ENCODE measurements around the gene EPAS1. TPM values are rescaled to one million over a fixed set of nuclear protein-coding genes. Genes with fewer than 3 reads are reported as not detected.

Gene EPAS1
- total RNA-seq, 1 donor from 2014 or later: 0.47 TPM

DNA sequence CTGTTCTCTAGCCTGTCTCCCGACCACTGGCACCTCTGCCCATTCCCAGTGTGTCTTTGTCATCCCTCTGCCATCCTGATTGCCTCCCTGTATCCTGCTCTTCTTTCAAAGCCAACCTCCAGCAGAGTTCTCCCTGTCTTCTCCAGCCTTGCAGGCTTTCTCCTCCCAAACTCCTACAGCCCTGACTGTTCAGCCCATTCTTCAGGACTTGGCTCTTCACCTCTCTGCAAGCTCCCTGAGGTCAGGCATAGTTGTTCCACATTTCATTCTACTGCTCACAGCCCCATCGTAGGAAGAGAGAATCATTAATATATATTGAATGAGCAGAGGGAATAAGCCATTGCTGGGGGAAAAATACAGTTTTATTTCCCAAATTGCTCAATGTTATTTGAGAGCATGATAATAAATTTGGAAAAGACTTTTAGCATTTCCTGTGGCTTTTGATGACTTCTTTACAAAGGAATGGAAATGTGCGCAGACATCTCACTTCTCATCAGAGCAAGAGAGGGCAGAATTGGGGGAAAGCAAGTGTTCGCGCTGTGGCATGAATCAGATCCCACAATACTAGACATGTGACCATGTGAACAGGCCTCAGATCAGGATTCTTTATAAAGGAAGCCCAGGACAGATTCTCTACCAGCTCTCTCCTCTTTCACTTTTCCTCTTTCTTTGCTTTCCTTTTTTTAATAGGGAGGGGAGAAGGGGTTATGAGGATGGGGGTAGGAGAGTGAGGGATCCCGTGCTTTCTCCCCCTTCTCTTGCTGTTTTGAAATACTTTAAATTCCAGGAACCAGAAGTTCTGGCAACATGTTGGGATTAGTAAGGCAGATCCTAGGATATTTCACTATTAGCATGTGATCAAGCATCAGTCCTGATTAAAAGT, 37.4 kb downstream of the EPAS1 start:
- Mint-ChIP-seq H3K27me3 (peaks cover 13% of the 10 kb centered on the region), H3K27ac (no peak overlapping the region), H3K36me3 (ENCODE audit: low read depth) (no peaks in the 10 kb centered on the region), H3K4me3 (no peak overlapping the region), H3K9me3 (no peaks in the 10 kb centered on the region), H3K4me1 (no peaks in the 10 kb centered on the region)
- TF ChIP-seq, protein P1, sequence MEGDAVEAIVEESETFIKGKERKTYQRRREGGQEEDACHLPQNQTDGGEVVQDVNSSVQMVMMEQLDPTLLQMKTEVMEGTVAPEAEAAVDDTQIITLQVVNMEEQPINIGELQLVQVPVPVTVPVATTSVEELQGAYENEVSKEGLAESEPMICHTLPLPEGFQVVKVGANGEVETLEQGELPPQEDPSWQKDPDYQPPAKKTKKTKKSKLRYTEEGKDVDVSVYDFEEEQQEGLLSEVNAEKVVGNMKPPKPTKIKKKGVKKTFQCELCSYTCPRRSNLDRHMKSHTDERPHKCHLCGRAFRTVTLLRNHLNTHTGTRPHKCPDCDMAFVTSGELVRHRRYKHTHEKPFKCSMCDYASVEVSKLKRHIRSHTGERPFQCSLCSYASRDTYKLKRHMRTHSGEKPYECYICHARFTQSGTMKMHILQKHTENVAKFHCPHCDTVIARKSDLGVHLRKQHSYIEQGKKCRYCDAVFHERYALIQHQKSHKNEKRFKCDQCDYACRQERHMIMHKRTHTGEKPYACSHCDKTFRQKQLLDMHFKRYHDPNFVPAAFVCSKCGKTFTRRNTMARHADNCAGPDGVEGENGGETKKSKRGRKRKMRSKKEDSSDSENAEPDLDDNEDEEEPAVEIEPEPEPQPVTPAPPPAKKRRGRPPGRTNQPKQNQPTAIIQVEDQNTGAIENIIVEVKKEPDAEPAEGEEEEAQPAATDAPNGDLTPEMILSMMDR (IDR thresholded peaks at IDR 0.05): no peak
- ChIA-PET POLR2A (interaction anchor here (0.5 kb wide), 1 partner anchor 845 kb away, joined by 4 read pairs; no protein-coding TSS in a partner anchor), CTCF (no interaction called here)
- ATAC-seq (ENCODE audit: low read depth): no peak
- intact Hi-C loops (cut with micrococcal nuclease): no loop called here
- DNase-seq: no peak

DNA sequence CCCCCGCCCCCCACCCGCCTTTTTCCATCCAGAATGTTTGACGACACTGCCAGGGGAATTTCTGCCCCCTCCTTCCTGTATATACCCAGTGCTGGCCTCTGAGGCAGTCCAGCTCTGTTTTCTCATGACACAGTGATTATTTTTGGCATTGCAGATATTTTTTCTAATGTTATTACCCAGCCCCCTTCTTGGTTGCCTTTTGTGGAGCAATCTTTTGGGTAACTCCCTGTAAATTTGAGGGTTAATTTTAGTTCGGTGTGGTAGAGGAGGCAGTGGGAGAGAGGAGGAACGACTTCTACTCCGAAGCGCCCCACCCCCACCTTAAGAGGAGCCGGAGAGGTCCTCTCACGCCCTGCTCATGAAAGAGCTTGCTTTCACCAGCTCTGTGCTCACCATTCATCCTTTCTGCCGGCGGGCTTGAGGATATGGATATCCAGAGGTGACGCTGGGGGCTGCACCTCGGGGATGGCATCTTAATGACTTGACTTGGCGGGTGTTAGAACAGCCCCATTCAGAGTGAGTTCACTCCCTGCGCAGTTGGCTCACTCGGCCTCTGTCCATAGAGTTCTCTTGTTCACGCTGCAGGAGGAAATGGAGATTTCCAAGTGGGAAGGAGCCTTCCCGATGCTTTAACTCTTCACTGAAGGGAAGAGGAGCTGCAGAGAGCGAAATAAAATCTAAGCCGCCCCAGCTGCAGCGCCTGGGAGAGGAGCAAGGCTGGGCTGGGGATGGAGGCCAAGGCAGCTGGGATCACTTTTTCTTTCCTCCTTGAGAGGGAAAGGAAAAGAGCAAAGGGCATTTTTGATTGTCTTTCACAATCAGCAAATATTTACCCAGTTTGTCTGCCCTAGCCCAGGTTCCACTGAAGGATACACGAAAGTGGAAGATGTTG, 38.4 kb downstream of the EPAS1 start:
- intact Hi-C loops (cut with micrococcal nuclease): no loop called here
- POLR2A ChIA-PET: interaction anchor here (0.5 kb wide), 1 partner anchor 844 kb away, joined by 4 read pairs; no protein-coding TSS in a partner anchor
- TF ChIP-seq, protein P1 (IDR thresholded peaks at IDR 0.05): no peak
- Mint-ChIP-seq H3K27ac (no peak overlapping the region), H3K9me3 (no peaks in the 10 kb centered on the region), H3K27me3 (peaks cover 13% of the 10 kb centered on the region), H3K36me3 (ENCODE audit: low read depth) (no peaks in the 10 kb centered on the region), H3K4me1 (no peaks in the 10 kb centered on the region), H3K4me3 (no peak overlapping the region)
- CTCF ChIA-PET: no interaction called here
- no peak for ATAC-seq (ENCODE audit: low read depth)
- DNase-seq: no peak

DNA sequence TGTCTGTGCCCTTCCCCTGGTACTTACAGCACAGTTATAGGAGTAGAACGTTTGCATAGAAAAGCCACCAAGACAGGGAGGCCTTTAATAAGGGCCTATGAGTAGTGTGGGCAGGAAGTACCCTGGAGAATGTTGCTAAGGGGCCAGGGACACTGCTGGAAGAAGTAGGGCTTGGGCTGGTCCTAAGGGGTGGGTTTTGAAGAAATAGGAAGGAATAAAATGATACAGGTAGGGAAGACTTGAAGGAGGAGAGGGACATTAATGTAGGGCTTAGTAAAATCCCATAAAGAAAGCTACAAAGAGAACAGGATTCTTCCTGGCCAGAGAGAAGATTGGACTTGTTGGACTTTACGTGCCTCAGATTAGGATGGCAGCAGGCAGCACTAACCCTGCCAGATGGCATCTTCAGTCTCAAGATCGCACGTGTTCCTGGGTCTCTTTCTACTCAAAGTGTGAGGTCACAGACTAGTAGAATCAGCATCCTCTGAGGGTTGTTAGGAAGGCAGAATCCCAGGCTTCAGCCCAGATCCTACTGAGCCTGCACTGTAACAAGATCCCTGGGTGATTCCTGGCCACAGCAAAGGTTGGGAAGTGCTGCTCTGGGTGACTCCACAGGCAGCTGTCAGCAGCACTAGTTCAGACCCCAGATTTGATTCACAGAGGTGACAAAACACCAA, 39.2 kb downstream of the EPAS1 start:
- Mint-ChIP-seq H3K27me3 (peaks cover 15% of the 10 kb centered on the region), H3K36me3 (ENCODE audit: low read depth) (no peaks in the 10 kb centered on the region), H3K27ac (no peak overlapping the region), H3K4me1 (no peaks in the 10 kb centered on the region), H3K4me3 (no peak overlapping the region), H3K9me3 (no peaks in the 10 kb centered on the region)
- DNase-seq (no peak), ATAC-seq (ENCODE audit: low read depth) (no peak)
- ChIA-PET CTCF (no interaction called here), POLR2A (no interaction called here)
- intact Hi-C loops (cut with micrococcal nuclease): no loop called here
- TF ChIP-seq, protein P1 (IDR thresholded peaks at IDR 0.05): no peak

DNA sequence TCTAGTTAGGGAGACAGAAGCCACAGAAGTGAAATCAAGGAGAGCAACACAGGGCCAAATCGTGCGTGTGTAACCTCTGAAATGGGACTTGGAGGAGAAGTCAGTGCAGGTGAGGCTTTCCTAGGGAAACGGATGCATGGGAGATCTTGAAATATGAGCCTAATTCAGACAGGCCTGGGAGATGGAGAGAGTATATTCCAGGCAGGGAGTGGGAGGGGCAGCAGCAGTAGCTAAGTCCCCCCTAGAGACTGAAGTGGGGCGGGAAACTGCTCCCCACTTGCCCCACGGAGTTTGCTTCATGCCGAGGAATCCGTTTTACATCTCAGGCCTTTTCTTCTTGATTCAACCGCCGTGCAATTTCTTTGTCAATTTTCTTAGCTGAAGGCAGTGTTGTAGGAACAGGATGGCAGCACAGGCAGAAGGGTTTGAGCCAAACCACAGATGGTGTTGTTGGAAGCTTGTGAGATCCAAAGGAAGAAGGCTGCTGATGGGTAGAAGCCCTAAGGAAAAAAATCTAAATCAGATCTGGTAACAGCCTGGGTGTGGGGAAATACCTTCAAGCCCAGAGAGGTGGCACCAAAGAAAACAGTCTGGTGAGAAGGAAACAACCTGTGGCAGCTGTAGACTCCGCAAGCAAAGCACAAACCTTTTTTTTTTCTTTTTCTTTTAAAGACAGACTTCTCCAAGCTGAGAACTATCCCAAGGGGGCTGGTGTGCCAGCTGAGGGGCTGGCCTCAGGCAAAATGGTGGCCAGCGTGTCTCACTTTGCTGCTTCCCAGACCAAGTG, 40.2 kb downstream of the EPAS1 start:
- intact Hi-C loops (cut with micrococcal nuclease): no loop called here
- H3K36me3 Mint-ChIP-seq (ENCODE audit: low read depth): no peaks in the 10 kb centered on the region
- H3K27me3 Mint-ChIP-seq: peaks cover 18% of the 10 kb centered on the region
- TF ChIP-seq, protein P1 (IDR thresholded peaks at IDR 0.05): no peak
- POLR2A ChIA-PET: no interaction called here
- no peak overlapping the region for H3K27ac Mint-ChIP-seq
- ATAC-seq (ENCODE audit: low read depth): no peak
- CTCF ChIA-PET: no interaction called here
- H3K4me3 Mint-ChIP-seq: no peak overlapping the region
- no peak for DNase-seq
- H3K4me1 Mint-ChIP-seq: no peaks in the 10 kb centered on the region
- no peaks in the 10 kb centered on the region for H3K9me3 Mint-ChIP-seq

All from activated B cell treated with CpG ODN at 0.5 μM for 24 hours (primary cell).